Skeletal muscle satellite cell (primary cell): ENCODE data around the gene RGMB. TPM values are rescaled to one million over a fixed set of nuclear protein-coding genes. Genes with fewer than 3 reads are reported as not detected.
"Not testable (repeated sequence)": the region's sequence is repeated elsewhere in the genome, so short reads cannot be mapped to it uniquely, and the experiment has no call there.

Experiments
- H3K27me3 ChIP-seq: 2 replicates; pipeline ENCODE4 v1.7.0; 2013; ENCODE audit warnings: low read length; ENCODE audit not compliant: control insufficient read depth, insufficient read depth
- H3K36me3 ChIP-seq: 2 replicates; pipeline ENCODE4 v1.7.0; 2013; ENCODE audit warnings: mild to moderate bottlenecking, control low read depth, low read length; ENCODE audit not compliant: insufficient read depth
- H3K4me1 ChIP-seq: 2 replicates; pipeline ENCODE4 v1.7.0; 2013; ENCODE audit warnings: low read length; ENCODE audit not compliant: control insufficient read depth, insufficient read depth
- H3K4me2 ChIP-seq: 2 replicates; pipeline ENCODE4 v1.7.0; 2013; ENCODE audit warnings: mild to moderate bottlenecking, low read length
- H3K4me3 ChIP-seq: 2 replicates; pipeline ENCODE4 v1.7.0; 2013; ENCODE audit warnings: low read length
- H3K9ac ChIP-seq: 2 replicates; pipeline ENCODE4 v1.7.0; 2013; ENCODE audit warnings: mild to moderate bottlenecking, low read depth, low read length, moderate library complexity
- H3K9me3 ChIP-seq: replicated peaks from 2 replicates; pipeline ENCODE4 v1.7.0; 2013; ENCODE audit warnings: mild to moderate bottlenecking, control low read depth, low read length
- total RNA-seq: library from RNA; depleted of rRNA; stranded (reverse); fragments of >200 nt; gene quantifications from 2 replicates; pipeline ENCODE4 v1.2.3, GENCODE V29; 2012; rRNA removed

The RGMB gene
- 30.7 and 89.3 TPM in 2 replicates for total RNA-seq

GRCh38 chr5:98773464-98774191 is at the start of gene RGMB:
TSS of gene RGMB (plus strand) at chr5:98773663. CDS start at chr5:98774071, 408 bp downstream.
- Histone ChIP-seq H3K4me1 (peaks cover 18% of the 10 kb centered on the region), H3K9ac (peak within 1 kb of the TSS; percentile 99), H3K36me3 (peaks cover 50% of the 10 kb centered on the region), H3K27me3 (no peaks in the 10 kb centered on the region), H3K4me2 (peak within 1 kb of the TSS; percentile 88), H3K4me3 (peak within 1 kb of the TSS; percentile 91), H3K9me3 (no peaks in the 10 kb centered on the region)

- Histone ChIP-seq H3K4me3 (no peak overlapping the region), H3K4me2 (no peak overlapping the region), H3K27me3 (no peaks in the 10 kb centered on the region), H3K36me3 (no peaks in the 10 kb centered on the region), H3K9me3 (no peaks in the 10 kb centered on the region), H3K4me1 (peaks cover 17% of the 10 kb centered on the region), H3K9ac (no peak overlapping the region)
Observed at GRCh38 chr5:98726258-98726657, 47.2 kb upstream of the RGMB start.

- Histone ChIP-seq H3K4me1 (peaks cover 2% of the 10 kb centered on the region), H3K9me3 (no peaks in the 10 kb centered on the region), H3K27me3 (no peaks in the 10 kb centered on the region), H3K4me3 (no peak overlapping the region), H3K4me2 (no peak overlapping the region), H3K36me3 (no peaks in the 10 kb centered on the region), H3K9ac (no peak overlapping the region)
Observed at GRCh38 chr5:98727686-98728085, 45.8 kb upstream of the RGMB start.

GRCh38 chr5:98734646-98735045 is 38.8 kb upstream of the RGMB start:
- Histone ChIP-seq H3K36me3 (no peaks in the 10 kb centered on the region), H3K27me3 (no peaks in the 10 kb centered on the region), H3K9ac (no peak overlapping the region), H3K4me3 (no peak overlapping the region), H3K9me3 (no peaks in the 10 kb centered on the region), H3K4me1 (peaks cover 5% of the 10 kb centered on the region), H3K4me2 (no peak overlapping the region)

- Histone ChIP-seq H3K27me3 (no peaks in the 10 kb centered on the region), H3K4me2 (peak overlapping the region; percentile 28), H3K36me3 (no peaks in the 10 kb centered on the region), H3K9ac (no peak overlapping the region), H3K4me3 (no peak overlapping the region), H3K9me3 (no peaks in the 10 kb centered on the region), H3K4me1 (peaks cover 9% of the 10 kb centered on the region)
Observed at GRCh38 chr5:98735806-98736507, 37.5 kb upstream of the RGMB start.

GRCh38 chr5:98736753-98737152 is 36.7 kb upstream of the RGMB start:
- Histone ChIP-seq H3K4me2 (no peak overlapping the region), H3K4me1 (peaks cover 9% of the 10 kb centered on the region), H3K9ac (no peak overlapping the region), H3K27me3 (no peaks in the 10 kb centered on the region), H3K4me3 (no peak overlapping the region), H3K36me3 (no peaks in the 10 kb centered on the region), H3K9me3 (no peaks in the 10 kb centered on the region)

GRCh38 chr5:98737441-98737840 is 36.0 kb upstream of the RGMB start:
- H3K9me3 ChIP-seq, H3K4me3 ChIP-seq, H3K36me3 ChIP-seq, H3K27me3 ChIP-seq, H3K4me1 ChIP-seq, H3K9ac ChIP-seq, H3K4me2 ChIP-seq: not testable (repeated sequence)

- not testable (repeated sequence) for H3K9ac ChIP-seq, H3K9me3 ChIP-seq, H3K4me1 ChIP-seq, H3K4me3 ChIP-seq, H3K4me2 ChIP-seq, H3K27me3 ChIP-seq, H3K36me3 ChIP-seq
Observed at GRCh38 chr5:98738481-98739149, 34.8 kb upstream of the RGMB start.

- Histone ChIP-seq H3K27me3 (no peaks in the 10 kb centered on the region), H3K4me3 (no peak overlapping the region), H3K36me3 (no peaks in the 10 kb centered on the region), H3K9me3 (no peaks in the 10 kb centered on the region), H3K9ac (no peak overlapping the region), H3K4me1 (peaks cover 4% of the 10 kb centered on the region), H3K4me2 (no peak overlapping the region)
Observed at GRCh38 chr5:98741926-98742325, 31.5 kb upstream of the RGMB start.

GRCh38 chr5:98742396-98743073 is 30.9 kb upstream of the RGMB start:
- no peak overlapping the region for H3K4me2 ChIP-seq
- H3K4me1 ChIP-seq = peaks cover 4% of the 10 kb centered on the region
- no peaks in the 10 kb centered on the region for H3K9me3 ChIP-seq
- no peak overlapping the region for H3K4me3 ChIP-seq
- H3K9ac ChIP-seq = no peak overlapping the region
- no peaks in the 10 kb centered on the region for H3K27me3 ChIP-seq
- no peaks in the 10 kb centered on the region for H3K36me3 ChIP-seq

GRCh38 chr5:98748259-98748658 is 25.2 kb upstream of the RGMB start:
- H3K27me3 ChIP-seq, H3K36me3 ChIP-seq, H3K4me3 ChIP-seq, H3K4me1 ChIP-seq, H3K4me2 ChIP-seq, H3K9ac ChIP-seq, H3K9me3 ChIP-seq: not testable (repeated sequence)
